HG03439 (cell line): ENCODE results near the gene EFCAB8.
"Not testable (repeated sequence)": the region's sequence is repeated elsewhere in the genome, so short reads cannot be mapped to it uniquely, and the experiment has no call there.

Experiments used
- ATAC-seq: cut with Tn5 transposase; IDR thresholded peaks from one replicate; pipeline ENCODE4 v1.9.1; 2021; ENCODE audit warnings: mild to moderate bottlenecking, moderate library complexity; ENCODE audit not compliant: unreplicated experiment

Gene EFCAB8

GRCh38 chr20:32842688-32843524 lies 15.8 kb upstream of the EFCAB8 start:
- no peak for ATAC-seq

GRCh38 chr20:32845786-32846185 lies 12.9 kb upstream of the EFCAB8 start:
- ATAC-seq, result no peak

- no peak for ATAC-seq
These were observed 11.9 kb upstream of the EFCAB8 start for GRCh38 chr20:32846852-32847251.

GRCh38 chr20:32847964-32848363 lies 10.8 kb upstream of the EFCAB8 start:
- no peak for ATAC-seq

- ATAC-seq, result no peak
These were observed 9.9 kb upstream of the EFCAB8 start for GRCh38 chr20:32848846-32849245.

GRCh38 chr20:32849577-32849976 lies 9.1 kb upstream of the EFCAB8 start:
- no peak for ATAC-seq

- ATAC-seq, result no peak
These were observed 3.3 kb upstream of the EFCAB8 start for GRCh38 chr20:32855387-32855786.

GRCh38 chr20:32858189-32858588 lies 534 bp upstream of the EFCAB8 start:
- no peak for ATAC-seq

- no peak for ATAC-seq
These were observed 2.7 kb downstream of the EFCAB8 start for GRCh38 chr20:32861446-32861845.

GRCh38 chr20:32869562-32869961 lies 10.8 kb downstream of the EFCAB8 start:
- no peak for ATAC-seq

GRCh38 chr20:32870526-32870925 lies 11.8 kb downstream of the EFCAB8 start:
- not testable (repeated sequence) for ATAC-seq

GRCh38 chr20:32870985-32871384 lies 12.3 kb downstream of the EFCAB8 start:
- no peak for ATAC-seq

- ATAC-seq, result no peak
These were observed 13.0 kb downstream of the EFCAB8 start for GRCh38 chr20:32871627-32872160.

- ATAC-seq, result no peak
These were observed 13.5 kb downstream of the EFCAB8 start for GRCh38 chr20:32872266-32872665.

GRCh38 chr20:32875673-32876072 lies 16.9 kb downstream of the EFCAB8 start:
- ATAC-seq, result no peak

- no peak for ATAC-seq
These were observed 18.8 kb downstream of the EFCAB8 start for GRCh38 chr20:32877507-32877906.

- ATAC-seq, result no peak
These were observed 20.1 kb downstream of the EFCAB8 start for GRCh38 chr20:32878820-32879219.

- no peak for ATAC-seq
These were observed 20.8 kb downstream of the EFCAB8 start for GRCh38 chr20:32879538-32879937.

GRCh38 chr20:32880635-32881034 lies 21.9 kb downstream of the EFCAB8 start:
- ATAC-seq, result no peak

GRCh38 chr20:32883081-32883480 lies 24.4 kb downstream of the EFCAB8 start:
- no peak for ATAC-seq

- ATAC-seq, result no peak
These were observed 26.5 kb downstream of the EFCAB8 start for GRCh38 chr20:32885185-32885584.

GRCh38 chr20:32885952-32886351 lies 27.2 kb downstream of the EFCAB8 start:
- ATAC-seq, result no peak

- no peak for ATAC-seq
These were observed 27.9 kb downstream of the EFCAB8 start for GRCh38 chr20:32886652-32887051.
